ENCODE data around the gene GUCY1A1.

GUCY1A1 gene

GRCh38 chr4:155678011-155678410, 11.4 kb downstream of the GUCY1A1 start:
- DNase-seq (ENCODE audit: extremely low read depth, insufficient read length), result no peak
- Histone ChIP-seq H3K4me3 (replicated peaks; ENCODE audit: low read depth, low read length) (no peak overlapping the region), H3K36me3 (ENCODE audit: control insufficient read depth, insufficient read depth, low read length) (no peaks in the 10 kb centered on the region), H3K27me3 (replicated peaks; ENCODE audit: control insufficient read depth, insufficient read depth, low read length) (no peaks in the 10 kb centered on the region)
- TF ChIP-seq CTCF (IDR thresholded peaks at IDR 0.05; ENCODE audit: insufficient read depth, low read length, poor library complexity, severe bottlenecking), result no peak

GRCh38 chr4:155679343-155679742, 12.7 kb downstream of the GUCY1A1 start:
- no peaks in the 10 kb centered on the region for H3K36me3 ChIP-seq (ENCODE audit: control insufficient read depth, insufficient read depth, low read length)
- no peak for DNase-seq (ENCODE audit: extremely low read depth, insufficient read length)
- no peaks in the 10 kb centered on the region for H3K27me3 ChIP-seq (replicated peaks; ENCODE audit: control insufficient read depth, insufficient read depth, low read length)
- H3K4me3 ChIP-seq (replicated peaks; ENCODE audit: low read depth, low read length), result no peak overlapping the region
- no peak for TF ChIP-seq CTCF (IDR thresholded peaks at IDR 0.05; ENCODE audit: insufficient read depth, low read length, poor library complexity, severe bottlenecking)

- no peaks in the 10 kb centered on the region for H3K36me3 ChIP-seq (ENCODE audit: control insufficient read depth, insufficient read depth, low read length)
- TF ChIP-seq CTCF (IDR thresholded peaks at IDR 0.05; ENCODE audit: insufficient read depth, low read length, poor library complexity, severe bottlenecking), result no peak
- no peaks in the 10 kb centered on the region for H3K27me3 ChIP-seq (replicated peaks; ENCODE audit: control insufficient read depth, insufficient read depth, low read length)
- H3K4me3 ChIP-seq (replicated peaks; ENCODE audit: low read depth, low read length), result no peak overlapping the region
- DNase-seq (ENCODE audit: extremely low read depth, insufficient read length), result no peak
Observed at GRCh38 chr4:155681886-155682285, 15.2 kb downstream of the GUCY1A1 start.

- no peaks in the 10 kb centered on the region for H3K27me3 ChIP-seq (replicated peaks; ENCODE audit: control insufficient read depth, insufficient read depth, low read length)
- TF ChIP-seq CTCF (IDR thresholded peaks at IDR 0.05; ENCODE audit: insufficient read depth, low read length, poor library complexity, severe bottlenecking), result no peak
- no peak for DNase-seq (ENCODE audit: extremely low read depth, insufficient read length)
Observed at GRCh38 chr4:155684423-155684822, 17.8 kb downstream of the GUCY1A1 start.

GRCh38 chr4:155684892-155685541, 18.4 kb downstream of the GUCY1A1 start:
- no peak overlapping the region for H3K4me3 ChIP-seq (replicated peaks; ENCODE audit: low read depth, low read length)
- H3K36me3 ChIP-seq (ENCODE audit: control insufficient read depth, insufficient read depth, low read length), result no peaks in the 10 kb centered on the region
- TF ChIP-seq CTCF (IDR thresholded peaks at IDR 0.05; ENCODE audit: insufficient read depth, low read length, poor library complexity, severe bottlenecking), result no peak
- no peaks in the 10 kb centered on the region for H3K27me3 ChIP-seq (replicated peaks; ENCODE audit: control insufficient read depth, insufficient read depth, low read length)
- no peak for DNase-seq (ENCODE audit: extremely low read depth, insufficient read length)

More at GRCh38 chr4:155684423-155684822, 17.8 kb downstream of the GUCY1A1 start:
- no peaks in the 10 kb centered on the region for H3K36me3 ChIP-seq (ENCODE audit: control insufficient read depth, insufficient read depth, low read length)
- H3K4me3 ChIP-seq (replicated peaks; ENCODE audit: low read depth, low read length), result no peak overlapping the region

Data from GM06990 (cell line).